ENCODE measurements around the gene PSMA6. TPM values are rescaled to one million over a fixed set of nuclear protein-coding genes. Genes with fewer than 3 reads are reported as not detected.
A peak's percentile ranks its signal among the peaks of the same experiment; 100 is the strongest.

The PSMA6 gene
- total and polyA plus RNA-seq, 2 of the 13 experiments (the other 11 are each of a cell fraction or from before 2014, with no cell fraction given), result 525 to 1,109 TPM

GRCh38 chr14:35349496-35350365 is 57.5 kb downstream of the PSMA6 start:
- POLR2A ChIA-PET, result interaction anchor here (1.0 to 4.0 kb wide), 3 partner anchors 14 to 59 kb away, joined by 3 to 45 read pairs (median 3); partner anchors contain the start of gene PSMA6
- no peak for ATAC-seq
- Histone ChIP-seq H3K9me3 (ENCODE audit: low read length) (no peaks in the 10 kb centered on the region), H3K79me2 (ENCODE audit: insufficient read depth, low read length) (no peaks in the 10 kb centered on the region), H3K4me2 (ENCODE audit: low read depth, low read length) (no peak overlapping the region), H2AFZ (ENCODE audit: low read length) (no peak overlapping the region), H3K4me3 (replicated peaks in 1 of 3; ENCODE audit: insufficient read depth in 1 of 3, low read depth in 2 of 3, low read length in 3 of 3) (no peak overlapping the region), H3K27ac (ENCODE audit: extremely low read length, insufficient read depth, low read length) (no peak overlapping the region), H4K20me1 (ENCODE audit: insufficient read depth, low read length) (no peaks in the 10 kb centered on the region), H3K36me3 (replicated peaks in 1 of 2; ENCODE audit: control insufficient read depth in 1 of 2, insufficient read depth in 2 of 2, low read length in 2 of 2) (no peaks in the 10 kb centered on the region), H3K4me1 (ENCODE audit: insufficient read depth, low read length) (peaks cover 80% of the 10 kb centered on the region), H3K9ac (ENCODE audit: insufficient read depth, low read depth, low read length) (no peak overlapping the region), H3K27me3 (ENCODE audit: control insufficient read depth in 1 of 2, insufficient read depth in 2 of 2, low read length in 2 of 2) (no peaks in the 10 kb centered on the region)
- BruUV-seq (replicated peaks), result no TSS peak
- DNase-seq (ENCODE audit: low spot score), result no peak
- CTCF ChIA-PET (ENCODE audit: low intra/inter-chr PET ratio, low total read pairs), result no interaction called here
- FAIRE-seq, result no peak
- intact Hi-C loops (cut with micrococcal nuclease; ENCODE audit: unreplicated experiment), result no loop called here
- in situ Hi-C loops (cut with HindIII; ENCODE audit: extremely low pct_ligation_motif_present, low pct_unique_long_range_greater_than_20kb), result no loop called here
- 79% methylated on average over 12 of the region's 12 CpGs for WGBS (ENCODE audit: low lambda C conversion rate)
- TF ChIP-seq ZNF777 (CRISPR knock-in tag; IDR thresholded peaks at IDR 0.05) (no peak), MAF1 (CRISPR knock-in tag; IDR thresholded peaks at IDR 0.05; ENCODE audit: borderline replicate concordance) (no peak), SIN3A (IDR thresholded peaks at IDR 0.05; ENCODE audit: borderline replicate concordance, low read depth, low read length) (no peak), PRPF4 (IDR thresholded peaks at IDR 0.05; ENCODE audit: low read depth, low read length, poor library complexity, severe bottlenecking) (no peak), NCOR1 (IDR thresholded peaks at IDR 0.05; ENCODE audit: borderline replicate concordance, low read length) (no peak), KDM2A (CRISPR knock-in tag; IDR thresholded peaks at IDR 0.05; ENCODE audit: borderline replicate concordance, low read depth) (no peak), MBNL3 (CRISPR knock-in tag; conservative IDR thresholded peaks at IDR 0.05) (no peak), FLYWCH1 (CRISPR knock-in tag; IDR thresholded peaks at IDR 0.05) (no peak), ZNF761 (CRISPR knock-in tag; conservative IDR thresholded peaks at IDR 0.05) (no peak), ZNF564 (CRISPR knock-in tag; IDR thresholded peaks at IDR 0.05) (no peak), DPF2 (CRISPR knock-in tag; IDR thresholded peaks at IDR 0.05; ENCODE audit: borderline replicate concordance, low read depth) (no peak), ATF7 (IDR thresholded peaks at IDR 0.05) (no peak), ATF7 (CRISPR knock-in tag; IDR thresholded peaks at IDR 0.05) (0 out of 2 replicates have a peak, but pooled peaks have one; percentile 23), ZNF776 (CRISPR knock-in tag; IDR thresholded peaks at IDR 0.05) (no peak), NBN (conservative IDR thresholded peaks at IDR 0.05) (no peak), ZNF768 (CRISPR knock-in tag; IDR thresholded peaks at IDR 0.05) (peak; percentile 20; the same call in 1 of the 2 replicates), TGIF2 (CRISPR knock-in tag; IDR thresholded peaks at IDR 0.05) (no peak), SATB2 (CRISPR knock-in tag; IDR thresholded peaks at IDR 0.05) (no peak)
- TF ChIP-seq, protein P1, sequence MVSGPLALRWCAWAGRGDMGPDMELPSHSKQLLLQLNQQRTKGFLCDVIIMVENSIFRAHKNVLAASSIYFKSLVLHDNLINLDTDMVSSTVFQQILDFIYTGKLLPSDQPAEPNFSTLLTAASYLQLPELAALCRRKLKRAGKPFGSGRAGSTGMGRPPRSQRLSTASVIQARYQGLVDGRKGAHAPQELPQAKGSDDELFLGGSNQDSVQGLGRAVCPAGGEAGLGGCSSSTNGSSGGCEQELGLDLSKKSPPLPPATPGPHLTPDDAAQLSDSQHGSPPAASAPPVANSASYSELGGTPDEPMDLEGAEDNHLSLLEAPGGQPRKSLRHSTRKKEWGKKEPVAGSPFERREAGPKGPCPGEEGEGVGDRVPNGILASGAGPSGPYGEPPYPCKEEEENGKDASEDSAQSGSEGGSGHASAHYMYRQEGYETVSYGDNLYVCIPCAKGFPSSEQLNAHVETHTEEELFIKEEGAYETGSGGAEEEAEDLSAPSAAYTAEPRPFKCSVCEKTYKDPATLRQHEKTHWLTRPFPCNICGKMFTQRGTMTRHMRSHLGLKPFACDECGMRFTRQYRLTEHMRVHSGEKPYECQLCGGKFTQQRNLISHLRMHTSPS (CRISPR knock-in tag; IDR thresholded peaks at IDR 0.05; ENCODE audit: low read depth), result no peak
- TF ChIP-seq, protein P2, sequence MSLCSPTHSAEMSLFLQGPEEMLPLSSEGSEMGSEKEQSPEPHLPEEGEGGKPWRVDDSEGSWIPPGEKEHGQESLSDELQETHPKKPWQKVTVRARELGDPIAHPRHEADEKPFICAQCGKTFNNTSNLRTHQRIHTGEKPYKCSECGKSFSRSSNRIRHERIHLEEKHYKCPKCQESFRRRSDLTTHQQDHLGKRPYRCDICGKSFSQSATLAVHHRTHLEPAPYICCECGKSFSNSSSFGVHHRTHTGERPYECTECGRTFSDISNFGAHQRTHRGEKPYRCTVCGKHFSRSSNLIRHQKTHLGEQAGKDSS (CRISPR knock-in tag; IDR thresholded peaks at IDR 0.05; ENCODE audit: borderline replicate concordance, low read depth), result 0 out of 2 replicates have a peak, but pooled peaks have one; percentile 38
- TF ChIP-seq, protein P3, sequence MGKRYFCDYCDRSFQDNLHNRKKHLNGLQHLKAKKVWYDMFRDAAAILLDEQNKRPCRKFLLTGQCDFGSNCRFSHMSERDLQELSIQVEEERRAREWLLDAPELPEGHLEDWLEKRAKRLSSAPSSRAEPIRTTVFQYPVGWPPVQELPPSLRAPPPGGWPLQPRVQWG (CRISPR knock-in tag; IDR thresholded peaks at IDR 0.05; ENCODE audit: borderline replicate concordance, low read depth), result no peak
